Loucy (cell line): ENCODE data around the gene DUSP16.
"Not testable (repeated sequence)": the region's sequence is repeated elsewhere in the genome, so short reads cannot be mapped to it uniquely, and the experiment has no call there.

ENCODE experiments used
- CTCF ChIP-seq: fragments of 200-600 bp; sonication (generic); conservative IDR thresholded peaks from 2 replicates; pipeline ENCODE4 v1.5.1; 2014; ENCODE audit warnings: mild to moderate bottlenecking, antibody characterized with exemption, low read length
- EZH2phosphoT487 ChIP-seq: fragments of 200-600 bp; IDR thresholded peaks from 2 replicates; pipeline ENCODE4 v1.6.1; 2018; ENCODE audit warnings: antibody characterized with exemption, mild to moderate bottlenecking, moderate library complexity, borderline replicate concordance

- not testable (repeated sequence) for TF ChIP-seq CTCF, EZH2phosphoT487
Measured at GRCh38 chr12:12471982-12472961, 90.4 kb downstream of the DUSP16 start.
